ENCODE data around the gene CXorf66.

GRCh38 chrX:139945075-139945474, 20.2 kb downstream of the CXorf66 start:
- TF ChIP-seq CTCF (IDR thresholded peaks at IDR 0.05) (no peak), POLR2A (IDR thresholded peaks at IDR 0.05) (no peak), POLR2AphosphoS5 (IDR thresholded peaks at IDR 0.05) (no peak)
